Naive thymus-derived CD4-positive, alpha-beta T cell (primary cell): ENCODE data around the gene FNDC3A. TPM values are rescaled to one million over a fixed set of nuclear protein-coding genes. Genes with fewer than 3 reads are reported as not detected.
A peak's percentile ranks its signal among the peaks of the same experiment; 100 is the strongest.

ENCODE experiments used
- ATAC-seq: fragments of 150-1000 bp; cut with Tn5 transposase; 2 replicates; pipeline ENCODE4 v1.10.0; 2021; ENCODE audit warnings: mild to moderate bottlenecking, moderate library complexity
- CTCF ChIA-PET: fragments of 350-600 bp; sonication (Branson Sonifier 250); formaldehyde crosslinking; loops from one replicate; lab custom pipeline; 2021; ENCODE audit warnings: antibody characterized with exemption; lab: Charles Lee
- POLR2A ChIA-PET: fragments of 350-600 bp; sonication (Branson Sonifier 250); formaldehyde crosslinking; loops from one replicate; lab custom pipeline; 2021; ENCODE audit warnings: antibody characterized with exemption, inconsistent platforms; lab: Charles Lee
- DNase-seq, 9 donors: peaks; one replicate each; pipeline versions ENCODE4 v3.0.0 to v3.0.0-alpha.2; 2020 to 2022; ENCODE audit warnings: mixed read lengths in 1 of 9
- H3K27ac ChIP-seq: one replicate; pipeline ENCODE4 v1.7.0; 2013; ENCODE audit warnings: mild to moderate bottlenecking, low read depth, low read length, moderate library complexity
- H3K27me3 ChIP-seq, 2 donors: one replicate each; pipeline ENCODE4 v1.7.0; 2013; ENCODE audit warnings: low read length in 2 of 2, mild to moderate bottlenecking in 2 of 2, moderate library complexity in 2 of 2; ENCODE audit not compliant: control insufficient read depth in 2 of 2, insufficient read depth in 2 of 2
- H3K36me3 ChIP-seq, 3 experiments: 1 replicate in 2 of 3; 2 replicates in 1 of 3; pipeline ENCODE4 v1.7.0; 2013; ENCODE audit warnings: low read length in 3 of 3, mild to moderate bottlenecking in 3 of 3, moderate library complexity in 1 of 3; ENCODE audit not compliant: insufficient read depth in 3 of 3, control insufficient read depth in 2 of 3
- H3K4me1 ChIP-seq, 2 donors: one replicate each; pipeline ENCODE4 v1.7.0; 2013; ENCODE audit warnings: low read length in 2 of 2, mild to moderate bottlenecking in 2 of 2, moderate library complexity in 1 of 2; ENCODE audit not compliant: control insufficient read depth in 2 of 2, insufficient read depth in 2 of 2
- H3K4me3 ChIP-seq: 2 replicates; pipeline ENCODE4 v1.7.0; 2013; ENCODE audit warnings: mild to moderate bottlenecking, low read length
- H3K9me3 ChIP-seq, 3 experiments: 1 replicate in 2 of 3; 2 replicates in 1 of 3; pipeline ENCODE4 v1.7.0; 2013; ENCODE audit warnings: low read length in 3 of 3; ENCODE audit not compliant: control insufficient read depth in 2 of 3
- H3K27ac Mint-ChIP-seq, 9 donors: one replicate each; pipeline ENCODE4 v1.8.0; 2020 to 2022; ENCODE audit warnings: mixed read lengths in 9 of 9, mild to moderate bottlenecking in 8 of 9, moderate library complexity in 5 of 9, inconsistent platforms in 2 of 9
- H3K27me3 Mint-ChIP-seq, 5 donors: one replicate each; pipeline ENCODE4 v1.8.0; 2021 to 2022; ENCODE audit warnings: mixed read lengths in 5 of 5, mild to moderate bottlenecking in 1 of 5
- H3K36me3 Mint-ChIP-seq, 5 donors: one replicate each; pipeline ENCODE4 v1.8.0; 2020 to 2022; ENCODE audit warnings: mixed read lengths in 5 of 5, mild to moderate bottlenecking in 3 of 5, inconsistent platforms in 1 of 5
- H3K4me1 Mint-ChIP-seq, 7 donors: one replicate each; pipeline ENCODE4 v1.8.0; 2020 to 2022; ENCODE audit warnings: mixed read lengths in 7 of 7, mild to moderate bottlenecking in 3 of 7, inconsistent platforms in 1 of 7
- H3K4me3 Mint-ChIP-seq, 10 donors: one replicate each; pipeline ENCODE4 v1.8.0; 2020 to 2022; ENCODE audit warnings: mild to moderate bottlenecking in 10 of 10, mixed read lengths in 10 of 10, moderate library complexity in 6 of 10, inconsistent platforms in 2 of 10
- H3K9me3 Mint-ChIP-seq, 11 donors: one replicate each; pipeline ENCODE4 v1.8.0; 2020 to 2022; ENCODE audit warnings: mixed read lengths in 11 of 11, mild to moderate bottlenecking in 4 of 11, inconsistent platforms in 1 of 11, moderate library complexity in 1 of 11
- intact Hi-C, 2 donors: fragments of 100-400 bp; cut with micrococcal nuclease; formaldehyde crosslinking; loops; one replicate each; pipeline ENCODE4 v1.15.1; 2023
- polyA plus RNA-seq, 2 donors: library from polyadenylated mRNA; unstranded; fragments of 300-500 nt; fragmentation: Illumina TruSeq; gene quantifications; one replicate each; pipeline ENCODE4 v1.2.3, GENCODE V29; 2021
- total RNA-seq, 6 experiments: library from RNA in 5 of 6; stranded (reverse) in 5 of 6; gene quantifications; 1 replicate in 5 of 6; 2 replicates in 1 of 6; pipeline ENCODE4 v1.2.3 and lab custom pipeline; 2021 to 2026

Gene FNDC3A
- total and polyA plus RNA-seq, 7 experiments from 2014 or later, result 12.0 to 46.4 (median 35.4) TPM

- Histone ChIP-seq H3K4me3 (no peak overlapping the region), H3K36me3 (no peaks in the 10 kb centered on the region), H3K4me1 (peaks cover 6 to 8% of the 10 kb centered on the region in 2 donors), H3K9me3 (no peaks in the 10 kb centered on the region), H3K27me3 (peaks cover 3 to 7% of the 10 kb centered on the region in 2 donors), H3K27ac (no peak overlapping the region)
- POLR2A ChIA-PET, result interaction anchor here (0.6 to 2.5 kb wide), 2 partner anchors 240 to 623 kb away, joined by 4 to 8 read pairs; partner anchors contain the start of gene FNDC3A
- intact Hi-C loops, result no loop called here
- H3K36me3 Mint-ChIP-seq, result peaks cover 10 to 16% (median 11%) of the 10 kb centered on the region in 5 donors
- H3K4me1 Mint-ChIP-seq, result peaks cover 20 to 29% (median 20%) of the 10 kb centered on the region in 7 donors
- no peak overlapping the region for H3K27ac Mint-ChIP-seq
- DNase-seq, result no peak
- peaks cover 33 to 38% (median 36%) of the 10 kb centered on the region in 5 donors for H3K27me3 Mint-ChIP-seq
- ATAC-seq, result no peak
- CTCF ChIA-PET, result interaction anchor here (1.1 kb wide), 1 partner anchor 23 kb away, joined by 3 read pairs; no protein-coding TSS in a partner anchor
- peaks cover 0 to 15% (median 2%) of the 10 kb centered on the region in 11 donors for H3K9me3 Mint-ChIP-seq
- H3K4me3 Mint-ChIP-seq, result no peak overlapping the region
Observed at GRCh38 chr13:49216334-49216733, 240.6 kb downstream of the FNDC3A start.

DNA sequence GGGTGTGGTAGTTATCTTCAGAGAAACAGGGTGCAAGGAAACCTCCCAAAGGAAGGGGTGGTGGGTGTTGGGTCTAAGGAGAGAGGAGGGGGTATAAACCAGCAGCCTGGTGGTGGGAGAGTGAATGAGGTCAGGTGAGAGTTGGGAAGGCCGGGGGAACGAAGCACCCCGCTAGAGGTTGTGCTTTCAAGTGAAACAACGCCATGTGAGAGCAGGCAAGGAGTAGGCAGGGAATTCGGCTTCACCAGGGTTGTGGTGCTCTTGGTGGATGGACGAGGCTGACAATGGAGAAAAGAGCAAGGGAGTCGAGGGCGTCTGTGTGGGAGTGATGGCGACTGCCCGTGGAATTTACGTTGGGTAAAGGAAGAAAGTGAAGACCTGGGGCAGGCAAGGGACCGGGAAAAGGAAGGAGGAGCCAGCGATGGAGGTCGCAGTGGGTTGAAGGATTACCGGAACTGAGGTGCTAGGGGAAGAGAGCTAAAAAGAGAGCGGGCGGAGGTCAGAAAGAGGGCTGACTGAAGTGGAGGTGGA, 242.3 kb downstream of the FNDC3A start:
- intact Hi-C loops, result no loop called here

DNA sequence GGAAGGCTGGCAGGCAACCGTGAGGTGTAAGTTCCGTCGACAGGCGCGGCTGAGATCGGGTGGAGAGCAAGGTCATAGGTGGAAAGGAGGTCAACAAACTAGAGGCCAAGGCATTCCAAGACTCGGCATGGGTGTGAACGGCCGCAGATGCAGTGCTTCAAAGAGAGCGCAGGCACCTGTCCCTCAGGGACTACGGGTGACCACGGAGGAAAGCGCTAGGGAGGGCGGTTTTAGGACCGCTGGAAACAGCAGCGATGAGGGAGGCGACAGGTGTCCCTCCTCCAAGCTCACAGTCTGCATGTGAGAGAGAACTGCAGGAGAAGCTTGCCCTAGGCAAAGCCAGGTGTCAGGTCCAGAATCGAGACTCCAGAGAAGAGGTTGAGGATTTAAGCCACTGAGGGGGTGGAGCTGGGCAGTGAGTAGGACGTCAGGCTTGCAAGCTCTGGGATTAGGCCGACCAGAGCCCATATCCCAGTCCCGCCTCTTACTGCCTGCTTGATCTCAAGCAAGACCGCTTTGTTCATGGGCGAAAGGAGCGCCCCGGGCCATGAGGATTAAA, 242.9 kb downstream of the FNDC3A start:
- peaks cover 6 to 16% (median 10%) of the 10 kb centered on the region in 5 donors for H3K36me3 Mint-ChIP-seq
- no peak overlapping the region for H3K27ac ChIP-seq
- no peak overlapping the region for H3K4me3 ChIP-seq
- no peaks in the 10 kb centered on the region for H3K9me3 ChIP-seq
- H3K27me3 Mint-ChIP-seq, result peaks cover 48 to 57% (median 53%) of the 10 kb centered on the region in 5 donors
- ATAC-seq (no peak), DNase-seq (no peak)
- intact Hi-C loops, result no loop called here
- peaks cover 20 to 36% (median 24%) of the 10 kb centered on the region in 7 donors for H3K4me1 Mint-ChIP-seq
- H3K9me3 Mint-ChIP-seq, result peaks cover 0 to 15% (median 2%) of the 10 kb centered on the region in 11 donors
- peak overlapping the region in 8 of 10 donors; percentile 3 to 80 (median 44) for H3K4me3 Mint-ChIP-seq
- ChIA-PET POLR2A (interaction anchor here (0.7 kb wide), 1 partner anchor 658 kb away, joined by 3 read pairs; no protein-coding TSS in a partner anchor), CTCF (no interaction called here)
- peak overlapping the region in 1 of 9 donors; percentile 2 for H3K27ac Mint-ChIP-seq
- no peaks in the 10 kb centered on the region for H3K36me3 ChIP-seq
- peaks cover 6 to 8% of the 10 kb centered on the region in 2 donors for H3K4me1 ChIP-seq
- H3K27me3 ChIP-seq, result peaks cover 3 to 12% of the 10 kb centered on the region in 2 donors

More for the DNA sequence above, 242.3 kb downstream of the FNDC3A start:
- ChIA-PET POLR2A (interaction anchor here (0.7 kb wide), 1 partner anchor 657 kb away, joined by 3 read pairs; no protein-coding TSS in a partner anchor), CTCF (no interaction called here)
- H3K36me3 ChIP-seq, result no peaks in the 10 kb centered on the region
- no peaks in the 10 kb centered on the region for H3K9me3 ChIP-seq
- no peak overlapping the region for H3K4me3 ChIP-seq
- peaks cover 6 to 8% of the 10 kb centered on the region in 2 donors for H3K4me1 ChIP-seq
- H3K27ac Mint-ChIP-seq, result peak overlapping the region in 1 of 9 donors; percentile 2
- H3K27me3 Mint-ChIP-seq, result peaks cover 48 to 55% (median 53%) of the 10 kb centered on the region in 5 donors
- peak overlapping the region in 8 of 10 donors; percentile 4 to 80 (median 39) for H3K4me3 Mint-ChIP-seq
- DNase-seq (no peak), ATAC-seq (no peak)
- peaks cover 20 to 36% (median 24%) of the 10 kb centered on the region in 7 donors for H3K4me1 Mint-ChIP-seq
- peaks cover 3 to 12% of the 10 kb centered on the region in 2 donors for H3K27me3 ChIP-seq
- peaks cover 0 to 15% (median 2%) of the 10 kb centered on the region in 11 donors for H3K9me3 Mint-ChIP-seq
- H3K27ac ChIP-seq, result no peak overlapping the region
- H3K36me3 Mint-ChIP-seq, result peaks cover 6 to 16% (median 10%) of the 10 kb centered on the region in 5 donors

DNA sequence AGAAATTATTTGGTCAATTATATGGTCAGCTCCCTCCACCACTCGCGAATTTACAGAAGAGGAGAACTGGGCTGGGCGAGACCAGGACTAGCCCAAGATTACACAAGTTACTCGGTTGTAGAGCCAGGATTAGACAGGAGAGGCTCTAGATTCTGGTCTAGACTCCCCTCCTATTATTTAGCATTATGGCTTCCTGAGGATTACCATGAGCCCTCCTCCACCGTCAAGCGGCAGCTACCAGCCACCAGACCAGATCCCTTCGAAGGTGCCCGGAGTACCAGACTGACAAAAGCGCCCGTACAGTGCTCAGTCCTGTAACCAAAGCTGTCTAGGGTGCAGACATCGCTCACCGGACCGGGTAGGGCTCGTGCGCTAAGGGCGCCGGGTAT, 243.9 kb downstream of the FNDC3A start:
- POLR2A ChIA-PET, result interaction anchor here (0.5 to 0.6 kb wide), 3 partner anchors 38 to 941 kb away, joined by 3 read pairs; no protein-coding TSS in a partner anchor
- peaks cover 48 to 67% (median 55%) of the 10 kb centered on the region in 5 donors for H3K27me3 Mint-ChIP-seq
- H3K27ac Mint-ChIP-seq, result no peak overlapping the region
- peaks cover 0 to 15% (median 2%) of the 10 kb centered on the region in 11 donors for H3K9me3 Mint-ChIP-seq
- Histone ChIP-seq H3K9me3 (no peaks in the 10 kb centered on the region), H3K4me3 (peak overlapping the region; percentile 43), H3K27ac (no peak overlapping the region), H3K4me1 (peaks cover 6 to 7% of the 10 kb centered on the region in 2 donors), H3K27me3 (peaks cover 3 to 12% of the 10 kb centered on the region in 2 donors), H3K36me3 (no peaks in the 10 kb centered on the region)
- H3K36me3 Mint-ChIP-seq, result peaks cover 6 to 16% (median 10%) of the 10 kb centered on the region in 5 donors
- DNase-seq, result peak in 1 of 9 donors; percentile 18
- peak overlapping the region; percentile 32 to 80 (median 73) for H3K4me3 Mint-ChIP-seq
- CTCF ChIA-PET, result no interaction called here
- intact Hi-C loops, result no loop called here
- ATAC-seq, result no peak
- H3K4me1 Mint-ChIP-seq, result peaks cover 16 to 32% (median 20%) of the 10 kb centered on the region in 7 donors

DNA sequence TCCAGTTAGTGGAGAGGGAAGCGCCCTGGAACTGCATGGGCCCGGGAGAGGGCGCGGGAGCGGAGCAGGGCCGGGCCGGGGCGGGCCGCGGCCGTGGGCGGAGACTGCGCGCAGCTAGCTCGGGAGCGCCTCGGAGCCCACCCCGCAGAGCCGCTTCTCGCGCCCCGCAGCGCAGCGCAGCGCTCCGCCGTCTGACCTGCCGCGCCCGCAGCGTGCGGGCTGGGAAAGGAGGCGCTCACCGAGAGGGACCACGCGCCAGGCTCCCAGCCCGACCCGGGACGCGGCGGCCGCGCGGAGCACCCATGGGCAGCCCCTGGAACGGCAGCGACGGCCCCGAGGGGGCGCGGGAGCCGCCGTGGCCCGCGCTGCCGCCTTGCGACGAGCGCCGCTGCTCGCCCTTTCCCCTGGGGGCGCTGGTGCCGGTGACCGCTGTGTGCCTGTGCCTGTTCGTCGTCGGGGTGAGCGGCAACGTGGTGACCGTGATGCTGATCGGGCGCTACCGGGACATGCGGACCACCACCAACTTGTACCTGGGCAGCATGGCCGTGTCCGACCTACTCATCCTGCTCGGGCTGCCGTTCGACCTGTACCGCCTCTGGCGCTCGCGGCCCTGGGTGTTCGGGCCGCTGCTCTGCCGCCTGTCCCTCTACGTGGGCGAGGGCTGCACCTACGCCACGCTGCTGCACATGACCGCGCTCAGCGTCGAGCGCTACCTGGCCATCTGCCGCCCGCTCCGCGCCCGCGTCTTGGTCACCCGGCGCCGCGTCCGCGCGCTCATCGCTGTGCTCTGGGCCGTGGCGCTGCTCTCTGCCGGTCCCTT, 244.5 kb downstream of the FNDC3A start, which contains the start of gene MLNR:
MLNR (plus strand) TSS at position 303 of the 820 bp plus-strand sequence; CDS start at position 303, 0 bp downstream.
- peaks cover 4 to 16% (median 10%) of the 10 kb centered on the region in 5 donors for H3K36me3 Mint-ChIP-seq
- DNase-seq (peak in 8 of 9 donors; percentile 17 to 41 (median 37)), ATAC-seq (peak; percentile 84)
- H3K9me3 Mint-ChIP-seq, result peaks cover 0 to 13% (median 1%) of the 10 kb centered on the region in 11 donors
- POLR2A ChIA-PET, result interaction anchor here (0.6 kb wide), 1 partner anchor 39 kb away, joined by 3 read pairs; no protein-coding TSS in a partner anchor
- intact Hi-C loops, result no loop called here
- peaks cover 10 to 26% (median 14%) of the 10 kb centered on the region in 7 donors for H3K4me1 Mint-ChIP-seq
- no peaks in the 10 kb centered on the region for H3K9me3 ChIP-seq
- H3K36me3 ChIP-seq, result no peaks in the 10 kb centered on the region
- H3K27me3 ChIP-seq, result peaks cover 3 to 12% of the 10 kb centered on the region in 2 donors
- H3K4me3 ChIP-seq, result peak within 1 kb of the TSS; percentile 43
- CTCF ChIA-PET, result no interaction called here
- no peak within 1 kb of the TSS for H3K27ac Mint-ChIP-seq
- H3K4me1 ChIP-seq, result peaks cover 1 to 2% of the 10 kb centered on the region in 2 donors
- peaks cover 50 to 73% (median 55%) of the 10 kb centered on the region in 5 donors for H3K27me3 Mint-ChIP-seq
- peak within 1 kb of the TSS; percentile 44 to 80 (median 74) for H3K4me3 Mint-ChIP-seq
- no peak within 1 kb of the TSS for H3K27ac ChIP-seq
